Gastroesophageal sphincter (tissue), 4 donors: ENCODE results near the gene PTPRO. TPM values are rescaled to one million over a fixed set of nuclear protein-coding genes. Genes with fewer than 3 reads are reported as not detected.

Source experiments
- ATAC-seq: fragments of 150-250 bp; one replicate; pipeline ENCODE4 v1.9.1; 2016; ENCODE audit warnings: mild to moderate bottlenecking, moderate library complexity
- H3K27ac ChIP-seq, 4 donors: fragments of 200-600 bp; sonication (generic) in 3 of 4; 1 replicate in 3 of 4; 2 replicates in 1 of 4; pipeline ENCODE4 v1.5.1; 2016 to 2019
- H3K27me3 ChIP-seq: fragments of 200-600 bp; sonication (generic); one replicate; pipeline ENCODE4 v1.5.1; 2019
- H3K36me3 ChIP-seq, 2 donors: fragments of 200-600 bp; sonication (generic); one replicate each; pipeline ENCODE4 v1.5.1; 2019; ENCODE audit warnings: control low read depth in 1 of 2
- H3K4me1 ChIP-seq, 3 donors: fragments of 200-600 bp; sonication (generic); 1 replicate in 2 of 3; 2 replicates in 1 of 3; pipeline ENCODE4 v1.5.1; 2016 to 2019; ENCODE audit warnings: control low read depth in 2 of 3
- H3K4me3 ChIP-seq, 2 donors: fragments of 200-600 bp; sonication (generic); one replicate each; pipeline ENCODE4 v1.5.1; 2019; ENCODE audit warnings: mild to moderate bottlenecking in 1 of 2, moderate library complexity in 1 of 2
- H3K9me3 ChIP-seq, 3 donors: fragments of 200-600 bp; sonication (generic); one replicate each; pipeline ENCODE4 v1.5.1; 2017 to 2019; ENCODE audit warnings: control low read depth in 2 of 3
- CTCF ChIP-seq, 4 experiments: fragments of 200-600 bp in 2 of 4; fragments of 450-650 bp in 2 of 4; sonication (generic) in 1 of 4; IDR thresholded peaks; one replicate each; pipeline ENCODE4 v1.5.1; 2017 to 2019; ENCODE audit warnings: antibody characterized with exemption in 4 of 4, mild to moderate bottlenecking in 2 of 4, moderate library complexity in 2 of 4
- EP300 ChIP-seq: sonication (generic); formaldehyde crosslinking; IDR thresholded peaks from one replicate; pipeline ENCODE4 v1.6.1; 2017; ENCODE audit warnings: antibody characterized with exemption, mild to moderate bottlenecking
- POLR2A ChIP-seq, 2 donors: fragments of 450-650 bp; IDR thresholded peaks; one replicate each; pipeline ENCODE4 v1.6.1; 2017; ENCODE audit warnings: antibody characterized with exemption in 2 of 2, mild to moderate bottlenecking in 2 of 2, moderate library complexity in 1 of 2
- POLR2AphosphoS5 ChIP-seq: sonication (generic); formaldehyde crosslinking; IDR thresholded peaks from one replicate; pipeline ENCODE4 v1.6.1; 2017; ENCODE audit warnings: antibody characterized with exemption
- WGBS, 2 donors: methylation state at CpG; one replicate each; pipeline ENCODE4 v1.1.5; 2018; ENCODE audit warnings: low coverage in 1 of 2; 5-methylcytosine and 5-hydroxymethylcytosine counted together
- total RNA-seq, 4 donors: library from RNA; depleted of rRNA; stranded (reverse); fragments of >200 nt; gene quantifications; one replicate each; pipeline ENCODE4 v1.1.0, GENCODE V29; 2016

Gene PTPRO
- total RNA-seq, 4 donors from 2014 or later: 0.50 to 10.7 (median 2.8) TPM

DNA sequence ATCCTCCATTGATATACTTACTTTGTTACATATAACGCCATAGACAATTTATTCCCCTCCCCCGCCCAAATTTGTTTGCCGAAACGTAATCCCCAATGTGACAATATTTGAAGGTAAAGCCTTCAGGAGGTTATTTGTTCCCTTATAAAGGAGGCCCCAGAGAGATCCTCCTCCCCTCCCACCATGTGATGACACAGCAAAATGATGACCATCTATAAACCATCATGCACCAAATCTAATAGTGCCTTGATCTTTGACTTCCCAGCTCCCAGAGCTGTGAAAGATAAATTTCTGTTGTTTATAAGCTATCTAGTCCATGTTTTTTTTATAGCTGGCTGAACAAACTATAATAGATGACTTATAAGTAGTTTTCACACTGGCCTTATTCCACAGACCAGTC, 122.2 kb downstream of the PTPRO start:
- Histone ChIP-seq H3K4me3 (no peak overlapping the region), H3K27me3 (no peaks in the 10 kb centered on the region), H3K36me3 (no peaks in the 10 kb centered on the region), H3K4me1 (no peaks in the 10 kb centered on the region), H3K9me3 (peaks cover 0 to 8% (median 0%) of the 10 kb centered on the region in 3 donors), H3K27ac (no peak overlapping the region)
- TF ChIP-seq POLR2AphosphoS5 (no peak), EP300 (no peak), CTCF (IDR thresholded peaks at IDR 0.05) (no peak), POLR2A (IDR thresholded peaks at IDR 0.05) (no peak)
- ATAC-seq: no peak
- WGBS, 2 donors: 80 to 88% methylated on average over 4 of the region's 4 CpGs

DNA sequence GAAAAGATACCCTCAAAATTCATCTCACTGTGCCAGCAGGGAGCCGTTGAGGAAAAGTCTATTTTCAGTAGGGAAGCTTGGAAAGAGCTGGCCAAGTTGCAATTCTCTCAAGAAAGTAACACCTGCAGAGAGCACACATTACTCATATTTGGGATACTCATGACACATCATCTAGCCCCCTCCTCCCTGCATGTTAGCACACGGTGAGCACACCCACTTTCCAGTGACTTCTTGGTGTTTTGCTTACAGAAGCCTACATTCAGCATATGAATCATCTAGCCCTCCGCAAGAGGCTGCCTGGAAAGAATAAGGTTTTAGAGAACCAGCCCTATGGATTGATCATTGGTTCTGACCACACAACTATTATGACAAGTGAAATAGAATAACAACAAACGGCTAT, 124.5 kb downstream of the PTPRO start:
- Histone ChIP-seq H3K27ac (no peak overlapping the region), H3K27me3 (no peaks in the 10 kb centered on the region), H3K9me3 (no peaks in the 10 kb centered on the region), H3K4me3 (no peak overlapping the region), H3K4me1 (no peaks in the 10 kb centered on the region), H3K36me3 (no peaks in the 10 kb centered on the region)
- no peak for TF ChIP-seq POLR2AphosphoS5
- TF ChIP-seq CTCF (IDR thresholded peaks at IDR 0.05): no peak
- TF ChIP-seq POLR2A (IDR thresholded peaks at IDR 0.05): no peak
- no peak for TF ChIP-seq EP300
- ATAC-seq: no peak
- WGBS, 2 donors: 74 to 83% methylated on average over 2 to 4 of the region's 4 CpGs

DNA sequence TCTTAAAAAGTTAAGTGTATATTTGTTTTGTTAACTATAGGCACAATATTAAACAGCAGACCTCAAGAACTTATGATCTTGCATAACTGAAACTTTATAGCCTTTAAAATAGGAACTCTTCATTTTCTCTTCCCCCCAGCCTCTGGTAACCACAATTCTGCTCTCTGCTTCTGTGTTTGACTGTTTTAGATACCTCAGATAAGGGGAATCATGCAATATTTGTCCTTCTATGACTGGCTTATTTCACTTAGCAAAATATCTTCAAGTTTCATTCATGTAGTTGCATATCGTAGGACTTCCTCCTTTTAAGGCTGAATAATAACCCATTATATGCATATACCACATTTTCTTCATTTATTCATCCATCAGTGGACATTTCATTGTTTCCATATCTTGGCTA, 131.3 kb downstream of the PTPRO start:
- no peak for ATAC-seq
- 33 to 50% methylated on average over 1 of the region's 1 CpG for WGBS, 2 donors
- no peaks in the 10 kb centered on the region for H3K27me3 ChIP-seq
- H3K27ac ChIP-seq: no peak overlapping the region
- no peaks in the 10 kb centered on the region for H3K36me3 ChIP-seq
- no peaks in the 10 kb centered on the region for H3K4me1 ChIP-seq
- H3K4me3 ChIP-seq: no peak overlapping the region
- no peak for TF ChIP-seq CTCF (IDR thresholded peaks at IDR 0.05)
- no peak for TF ChIP-seq POLR2AphosphoS5
- no peak for TF ChIP-seq EP300
- no peak for TF ChIP-seq POLR2A (IDR thresholded peaks at IDR 0.05)
- peaks cover 0 to 14% (median 0%) of the 10 kb centered on the region in 3 donors for H3K9me3 ChIP-seq

GRCh38 chr12:15458008-15458407, 135.7 kb downstream of the PTPRO start:
- 33 to 82% methylated on average over 1 of the region's 1 CpG for WGBS, 2 donors
- no peak overlapping the region for H3K27ac ChIP-seq
- H3K27me3 ChIP-seq: no peaks in the 10 kb centered on the region

More at GRCh38 chr12:15458008-15458407, 135.7 kb downstream of the PTPRO start:
- TF ChIP-seq CTCF (IDR thresholded peaks at IDR 0.05): no peak
- no peak for TF ChIP-seq POLR2A (IDR thresholded peaks at IDR 0.05)
- TF ChIP-seq POLR2AphosphoS5: no peak
- TF ChIP-seq EP300: no peak
- H3K36me3 ChIP-seq: no peaks in the 10 kb centered on the region
- no peak for ATAC-seq
- H3K4me1 ChIP-seq: no peaks in the 10 kb centered on the region
- peaks cover 0 to 22% (median 0%) of the 10 kb centered on the region in 3 donors for H3K9me3 ChIP-seq
- H3K4me3 ChIP-seq: no peak overlapping the region
